Mucosa of descending colon (tissue), 3 donors: ENCODE results near the gene GPD2. TPM values are rescaled to one million over a fixed set of nuclear protein-coding genes. Genes with fewer than 3 reads are reported as not detected.
A peak's percentile ranks its signal among the peaks of the same experiment; 100 is the strongest.

Source experiments
- ATAC-seq: fragments of 200-7000 bp; cut with Tn5 transposase; one replicate; pipeline ENCODE4 v1.9.1; 2020; ENCODE audit warnings: mild to moderate bottlenecking, moderate library complexity
- DNase-seq, 3 donors: peaks; one replicate each; pipeline ENCODE4 v3.0.0-alpha.2; 2020
- H3K36me3 ChIP-seq: fragments of 200-600 bp; one replicate; pipeline ENCODE4 v1.8.0; 2021; ENCODE audit warnings: low read depth, mild to moderate bottlenecking
- H3K4me1 ChIP-seq: fragments of 200-600 bp; one replicate; pipeline ENCODE4 v1.8.0; 2021; ENCODE audit warnings: low read depth, mild to moderate bottlenecking
- H3K4me3 ChIP-seq: fragments of 200-600 bp; one replicate; pipeline ENCODE4 v1.8.0; 2021; ENCODE audit warnings: mild to moderate bottlenecking
- H3K9me3 ChIP-seq: fragments of 200-600 bp; one replicate; pipeline ENCODE4 v1.8.0; 2021; ENCODE audit warnings: mild to moderate bottlenecking
- intact Hi-C, 2 donors: fragments of 100-400 bp; cut with DNase I in 1 of 2; cut with micrococcal nuclease in 1 of 2; formaldehyde crosslinking; loops; one replicate each; pipeline versions ENCODE4 v1.11.0 to v1.11.1; 2022; cut with DNase I, micrococcal nuclease
- long read RNA-seq, 2 donors: library from polyadenylated mRNA; unstranded; transcript quantifications; one replicate each; pipeline ENCODE4 v2.0.0, GENCODE V29; 2019 to 2021
- total RNA-seq, 3 donors: library from RNA; stranded (reverse); fragmentation: NEBNext Ultra II Directional in 2 of 3; extraction: Animal tissue kit (Norgen Biotek cat#: 25700) in 2 of 3; gene quantifications; one replicate each; pipeline versions ENCODE4 v1.2.1 to v1.2.4, GENCODE V29; 2021 to 2023
- TF ChIP-seq, protein P1 (sequence below): fragments of 200-600 bp; IDR thresholded peaks from one replicate; pipeline ENCODE4 v1.8.0; 2022; ENCODE audit warnings: antibody characterized with exemption, mild to moderate bottlenecking
- donor health status: DM: no; HTN: no; CAD: no; lungs with moderate emphysema.
- donor health status: DM: no; HTN: no; CAD: no.
- donor health status: DM: no; HTN: yes; CAD: no.

Gene GPD2
- total RNA-seq = 10 to 100 TPM; 42.9 to 83.5 (median 77.9) TPM
- long read RNA-seq, donor 1, partial matches to known transcripts = 5 of 13 reads
- long read RNA-seq, donor 1, other reads (novel, unspliced or antisense) = 4 of 13 reads
- long read RNA-seq, donor 2, transcript GPD2-208 (17 exons, 2,457 nt) = major isoform, 6 of 17 reads
- long read RNA-seq, donor 2, partial matches to known transcripts = 0 of 17 reads
- long read RNA-seq, donor 2, other reads (novel, unspliced or antisense) = 11 of 17 reads

DNA sequence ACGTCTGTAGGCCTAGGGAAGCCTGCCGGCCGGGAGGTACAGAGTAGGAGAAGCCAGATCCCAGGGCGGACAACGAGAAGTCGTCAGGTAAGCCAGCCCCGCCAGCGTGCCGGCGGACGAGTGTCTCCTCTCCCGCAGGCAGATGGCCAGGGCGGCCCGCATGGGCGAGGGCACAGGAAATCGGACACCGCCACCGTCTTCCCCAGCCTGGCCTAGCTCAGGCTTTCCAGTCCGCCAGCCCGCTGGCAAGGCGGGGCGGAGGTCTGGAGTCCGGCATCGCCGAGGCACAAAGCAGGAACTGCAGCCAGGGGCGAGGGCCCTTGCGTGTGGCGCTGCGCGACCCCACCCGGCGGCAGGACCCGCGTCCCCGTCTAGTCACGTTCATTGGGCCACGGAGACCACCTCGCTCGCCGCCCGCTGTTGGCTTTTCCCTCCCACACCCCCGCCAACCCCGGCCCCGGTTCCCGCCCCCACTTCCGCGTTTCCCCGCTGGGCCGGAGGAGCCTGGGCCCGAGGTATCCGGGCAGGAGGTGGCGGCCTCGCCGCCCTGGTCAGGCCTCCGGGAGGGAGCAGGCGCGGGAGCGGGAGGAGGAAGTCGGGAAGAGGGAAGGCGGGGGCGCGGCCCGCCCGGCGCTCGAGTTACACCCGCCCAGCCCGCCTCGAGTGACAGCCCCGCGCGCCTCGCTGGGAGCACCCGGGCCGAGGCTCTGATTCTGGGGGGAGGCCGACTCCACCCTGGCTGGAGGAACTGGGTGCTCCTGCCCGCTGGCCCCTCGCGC, at the start of gene GPD2:
Gene GPD2, plus strand, starts transcription at position 662 of the 779 bp plus-strand sequence. CDS start 39,727 bp downstream, outside the sequence.
- H3K36me3 ChIP-seq = no peaks in the 10 kb centered on the region
- peaks cover 7% of the 10 kb centered on the region for H3K4me1 ChIP-seq
- ATAC-seq (peak; percentile 96), DNase-seq (peak; percentile 91 to 96 (median 95))
- intact Hi-C loops = no loop called here
- no peaks in the 10 kb centered on the region for H3K9me3 ChIP-seq
- TF ChIP-seq, protein P1, sequence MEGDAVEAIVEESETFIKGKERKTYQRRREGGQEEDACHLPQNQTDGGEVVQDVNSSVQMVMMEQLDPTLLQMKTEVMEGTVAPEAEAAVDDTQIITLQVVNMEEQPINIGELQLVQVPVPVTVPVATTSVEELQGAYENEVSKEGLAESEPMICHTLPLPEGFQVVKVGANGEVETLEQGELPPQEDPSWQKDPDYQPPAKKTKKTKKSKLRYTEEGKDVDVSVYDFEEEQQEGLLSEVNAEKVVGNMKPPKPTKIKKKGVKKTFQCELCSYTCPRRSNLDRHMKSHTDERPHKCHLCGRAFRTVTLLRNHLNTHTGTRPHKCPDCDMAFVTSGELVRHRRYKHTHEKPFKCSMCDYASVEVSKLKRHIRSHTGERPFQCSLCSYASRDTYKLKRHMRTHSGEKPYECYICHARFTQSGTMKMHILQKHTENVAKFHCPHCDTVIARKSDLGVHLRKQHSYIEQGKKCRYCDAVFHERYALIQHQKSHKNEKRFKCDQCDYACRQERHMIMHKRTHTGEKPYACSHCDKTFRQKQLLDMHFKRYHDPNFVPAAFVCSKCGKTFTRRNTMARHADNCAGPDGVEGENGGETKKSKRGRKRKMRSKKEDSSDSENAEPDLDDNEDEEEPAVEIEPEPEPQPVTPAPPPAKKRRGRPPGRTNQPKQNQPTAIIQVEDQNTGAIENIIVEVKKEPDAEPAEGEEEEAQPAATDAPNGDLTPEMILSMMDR = no peak
- H3K4me3 ChIP-seq = peak within 1 kb of the TSS; percentile 48

DNA sequence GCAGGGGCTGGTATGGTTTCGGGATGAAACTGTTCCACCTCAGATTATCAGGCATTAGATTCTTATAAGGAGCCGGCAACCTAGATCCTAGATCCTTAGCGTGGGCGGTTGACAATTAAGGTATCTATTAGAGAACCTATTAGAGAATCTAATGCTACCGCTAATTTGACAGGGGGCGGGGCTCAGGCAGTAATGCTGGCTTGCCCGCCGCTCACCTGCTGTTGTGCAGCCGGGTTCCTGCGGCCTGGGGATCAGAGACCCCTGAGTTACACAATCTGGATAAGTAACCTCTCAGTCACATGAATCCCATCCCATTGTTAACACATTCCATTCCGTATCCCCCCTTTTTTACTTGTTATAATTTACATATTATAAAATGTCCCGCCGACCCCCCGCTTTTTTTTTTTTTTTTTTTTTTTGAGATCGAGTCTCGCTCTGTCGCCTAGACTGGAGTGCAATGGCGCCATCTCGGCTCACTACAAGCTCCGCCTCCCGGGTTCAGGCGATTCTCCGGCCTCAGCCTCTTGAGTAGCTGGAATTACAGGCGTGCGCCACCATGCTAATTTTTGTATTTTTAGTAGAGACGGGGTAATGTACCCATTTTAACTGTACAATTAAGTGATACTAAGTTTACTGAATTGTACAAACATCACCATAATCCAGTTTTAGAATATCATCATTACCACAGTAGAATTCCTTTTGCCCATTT, 42.0 kb upstream of the GPD2 start:
- Histone ChIP-seq H3K36me3 (no peaks in the 10 kb centered on the region), H3K9me3 (no peaks in the 10 kb centered on the region), H3K4me3 (no peak overlapping the region), H3K4me1 (peaks cover 3% of the 10 kb centered on the region)
- DNase-seq = no peak
- intact Hi-C loops = no loop called here
- TF ChIP-seq, protein P1 = no peak
- no peak for ATAC-seq

DNA sequence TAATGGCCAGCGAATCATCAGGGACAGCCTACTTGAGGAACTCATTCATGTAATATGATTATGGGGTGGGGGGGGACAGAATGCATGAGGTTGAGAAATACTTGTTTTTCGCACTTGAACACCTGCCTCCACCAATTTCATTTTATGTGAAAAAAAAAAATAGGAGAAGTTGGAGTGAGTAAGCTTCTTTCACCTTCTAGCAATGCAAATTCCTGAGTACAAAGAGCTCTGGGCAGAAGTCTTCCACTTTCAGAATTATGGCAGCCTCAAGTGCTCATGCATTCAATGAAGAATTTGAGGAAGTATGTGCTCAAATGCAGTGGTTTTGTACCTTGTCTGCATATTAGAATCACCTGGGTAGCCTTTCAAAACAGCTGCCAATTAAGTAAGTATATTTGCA, 40.1 kb upstream of the GPD2 start:
- intact Hi-C loops = no loop called here
- H3K4me3 ChIP-seq = no peak overlapping the region
- ATAC-seq (no peak), DNase-seq (no peak)
- H3K9me3 ChIP-seq = no peaks in the 10 kb centered on the region
- TF ChIP-seq, protein P1 = no peak
- H3K36me3 ChIP-seq = no peaks in the 10 kb centered on the region
- H3K4me1 ChIP-seq = peaks cover 8% of the 10 kb centered on the region

DNA sequence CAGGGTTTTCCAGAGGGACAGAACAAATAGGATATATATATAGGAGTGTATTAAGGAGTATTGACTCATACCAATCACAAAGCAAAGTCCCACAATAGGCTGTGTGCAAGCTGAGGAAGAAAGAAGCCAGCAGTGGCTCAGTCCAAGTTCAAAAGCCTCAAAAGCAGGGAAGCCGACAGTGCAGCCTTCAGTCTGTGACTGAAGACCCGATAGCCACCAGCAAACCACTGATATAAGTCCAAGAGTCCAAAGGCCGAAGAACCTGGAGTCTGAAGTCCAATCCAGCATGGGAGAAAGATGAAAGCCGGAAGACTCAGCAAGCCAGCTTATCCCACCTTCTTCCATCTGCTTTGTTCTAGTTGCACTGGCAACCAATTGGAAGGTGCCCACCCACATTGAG, 39.0 kb upstream of the GPD2 start:
- no peak for DNase-seq
- H3K4me3 ChIP-seq = no peak overlapping the region
- H3K36me3 ChIP-seq = no peaks in the 10 kb centered on the region
- H3K4me1 ChIP-seq = peaks cover 15% of the 10 kb centered on the region
- ATAC-seq = no peak
- TF ChIP-seq, protein P1 = no peak
- H3K9me3 ChIP-seq = no peaks in the 10 kb centered on the region
- intact Hi-C loops = no loop called here

DNA sequence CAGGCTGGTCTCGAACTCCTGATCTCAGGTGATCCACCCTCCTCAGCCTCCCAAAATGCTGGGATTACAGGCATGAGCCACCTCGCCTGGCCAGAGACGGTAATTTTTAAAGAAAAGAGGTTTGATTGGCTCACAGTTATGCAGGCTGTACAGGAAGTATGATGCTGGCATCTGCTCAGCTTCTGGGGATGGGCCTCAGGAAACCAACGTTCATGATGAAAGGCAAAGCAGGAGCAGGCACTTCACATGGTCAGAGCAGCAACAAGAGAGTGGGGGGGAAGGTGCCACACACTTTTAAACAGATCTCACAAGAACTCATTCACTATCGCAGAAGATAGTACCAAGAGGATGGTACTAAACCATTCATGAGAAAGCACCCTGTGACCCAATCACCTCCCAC, 38.0 kb upstream of the GPD2 start:
- intact Hi-C loops = no loop called here
- Histone ChIP-seq H3K9me3 (no peaks in the 10 kb centered on the region), H3K4me1 (peaks cover 15% of the 10 kb centered on the region), H3K4me3 (no peak overlapping the region), H3K36me3 (no peaks in the 10 kb centered on the region)
- no peak for ATAC-seq
- no peak for DNase-seq
- TF ChIP-seq, protein P1 = no peak
